Vagina (tissue), 2 donors: ENCODE results near the gene REPS2.

Experiments
- CTCF ChIP-seq, 3 experiments: fragments of 450-650 bp in 2 of 3; fragments of 200-600 bp in 1 of 3; sonication (generic) in 1 of 3; IDR thresholded peaks; one replicate each; pipeline ENCODE4 v1.5.1; 2017 to 2019; ENCODE audit warnings: antibody characterized with exemption in 3 of 3, mild to moderate bottlenecking in 2 of 3, moderate library complexity in 2 of 3
- POLR2A ChIP-seq, 2 donors: fragments of 450-650 bp; IDR thresholded peaks; one replicate each; pipeline ENCODE4 v1.6.1; 2017; ENCODE audit warnings: antibody characterized with exemption in 2 of 2, mild to moderate bottlenecking in 2 of 2, moderate library complexity in 2 of 2
- POLR2AphosphoS5 ChIP-seq, 2 donors: sonication (generic); formaldehyde crosslinking; IDR thresholded peaks; one replicate each; pipeline ENCODE4 v1.9.0; 2017; ENCODE audit warnings: antibody characterized with exemption in 2 of 2, mild to moderate bottlenecking in 2 of 2, low read depth in 1 of 2; ENCODE audit not compliant: insufficient read depth in 1 of 2

- TF ChIP-seq CTCF (IDR thresholded peaks at IDR 0.05) (no peak), POLR2AphosphoS5 (IDR thresholded peaks at IDR 0.05; ENCODE audit: insufficient read depth in 1 of 2, low read depth in 1 of 2) (no peak), POLR2A (IDR thresholded peaks at IDR 0.05) (no peak)
These were observed 228.2 kb downstream of the REPS2 start for GRCh38 chrX:17174671-17175070.
